GM12891 (cell line): ENCODE data around the gene NPFF.

ENCODE experiments used
- POLR2A ChIP-seq: IDR thresholded peaks from 2 replicates; pipeline ENCODE4 v1.6.1; 2011; ENCODE audit warnings: low read depth, low read length, control low read depth
- TAF1 ChIP-seq: IDR thresholded peaks from 2 replicates; pipeline ENCODE4 v1.6.1; 2011; ENCODE audit warnings: low read depth, low read length, control low read depth

DNA sequence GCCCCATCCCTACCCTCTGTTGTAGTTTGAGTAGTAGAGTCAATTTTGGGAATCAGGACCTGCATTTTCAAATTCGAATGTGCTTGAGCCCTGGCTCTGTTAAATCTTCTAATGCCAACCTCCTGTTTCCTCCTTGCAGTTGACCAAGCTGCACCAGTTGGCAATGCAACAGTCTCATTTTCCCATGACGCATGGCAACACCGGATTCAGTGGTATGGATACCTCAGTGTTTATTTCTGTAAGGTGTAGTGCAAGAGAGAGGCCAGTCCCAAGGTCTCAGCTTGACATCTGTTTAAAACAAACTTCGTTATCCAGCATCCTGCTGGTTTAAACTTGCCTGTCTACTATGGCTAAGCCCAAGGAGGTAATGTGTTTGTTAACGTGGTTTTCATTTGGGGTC is 40.2 kb downstream of the NPFF start:
- no peak; the same call in 1 of the 2 replicates for TF ChIP-seq POLR2A
- no peak for TF ChIP-seq TAF1
